Panc1 (cell line): ENCODE measurements around the gene CCDC185. TPM values are rescaled to one million over a fixed set of nuclear protein-coding genes. Genes with fewer than 3 reads are reported as not detected.

Experiments
- ATAC-seq: fragments of 200-7000 bp; cut with Tn5 transposase; 2 replicates; pipeline ENCODE4 v1.9.1; 2020; ENCODE audit warnings: mild to moderate bottlenecking, moderate library complexity
- BruUV-seq: library from RNA; stranded (reverse); fragments of 400-500 nt; replicated peaks from 2 replicates; lab custom pipeline; 2021; lab: Mats Ljungman, UMichigan
- CTCF ChIA-PET: fragments of 300-600 bp; sonication (Branson Sonifier 250); formaldehyde crosslinking; loops from one replicate; lab custom pipeline; 2022; ENCODE audit warnings: antibody characterized with exemption; lab: Charles Lee
- POLR2A ChIA-PET: fragments of 300-600 bp; sonication (Branson Sonifier 250); formaldehyde crosslinking; loops from one replicate; lab custom pipeline; 2022; ENCODE audit warnings: antibody characterized with exemption; lab: Charles Lee
- DNase-seq: peaks from one replicate; pipeline ENCODE4 v3.0.0-alpha.2; 2010; ENCODE audit warnings: low read depth, low spot score
- H3K27ac ChIP-seq: 2 replicates; pipeline ENCODE4 v1.5.1; 2011; ENCODE audit warnings: mild to moderate bottlenecking, low read length, inconsistent platforms
- H3K27me3 ChIP-seq: fragments of 200-500 bp; sonication (Bioruptor generic); 2 replicates; pipeline ENCODE4 v1.6.0; 2014; ENCODE audit warnings: low read length, inconsistent platforms; ENCODE audit not compliant: control insufficient read depth, insufficient read depth
- H3K36me3 ChIP-seq: fragments of 200-500 bp; sonication (Bioruptor generic); 2 replicates; pipeline ENCODE4 v1.5.1; 2014; ENCODE audit warnings: inconsistent platforms, mild to moderate bottlenecking, low read length, moderate library complexity; ENCODE audit not compliant: control insufficient read depth, insufficient read depth
- H3K4me1 ChIP-seq: 2 replicates; pipeline ENCODE4 v1.5.1; 2011; ENCODE audit warnings: inconsistent platforms, mild to moderate bottlenecking, low read length, moderate library complexity; ENCODE audit not compliant: control insufficient read depth, insufficient read depth
- H3K4me3 ChIP-seq, 2 experiments: 2 replicates each; pipeline ENCODE4 v1.5.1; 2011 to 2012; ENCODE audit warnings: low read depth in 2 of 2, low read length in 2 of 2, mild to moderate bottlenecking in 2 of 2, inconsistent platforms in 1 of 2, moderate library complexity in 1 of 2
- H3K9me3 ChIP-seq: fragments of 200-500 bp; sonication (Bioruptor generic); 2 replicates; pipeline ENCODE4 v1.5.1; 2014; ENCODE audit warnings: low read depth, mild to moderate bottlenecking, inconsistent platforms, low read length, moderate library complexity; ENCODE audit not compliant: control insufficient read depth, insufficient read depth
- POLR2AphosphoS5 ChIP-seq: IDR thresholded peaks from 2 replicates; pipeline ENCODE4 v1.6.1; 2012; ENCODE audit warnings: mild to moderate bottlenecking, low read depth, low read length, moderate library complexity
- SIN3A ChIP-seq: IDR thresholded peaks from 2 replicates; pipeline ENCODE4 v1.6.1; 2012; ENCODE audit warnings: low read depth, mild to moderate bottlenecking, low read length, moderate library complexity, borderline replicate concordance; ENCODE audit not compliant: insufficient read depth
- TCF7L2 ChIP-seq: IDR thresholded peaks from 2 replicates; pipeline ENCODE4 v1.6.1; 2011; ENCODE audit warnings: mild to moderate bottlenecking, low read depth, low read length, inconsistent platforms
- in situ Hi-C: cut with HindIII; loops from 2 replicates; pipeline ENCODE4 v1.10.0; 2016; ENCODE audit warnings: low sequenced_read_pairs, low pct_unique_long_range_greater_than_20kb
- intact Hi-C: fragments of 100-400 bp; cut with micrococcal nuclease; formaldehyde crosslinking; loops from one replicate; pipeline ENCODE4 v1.10.0; 2022; ENCODE audit not compliant: unreplicated experiment
- total RNA-seq: library from RNA; stranded (reverse); gene quantifications from one replicate; pipeline ENCODE4 v1.2.1, GENCODE V29; 2021; ENCODE audit not compliant: unreplicated experiment
- TF ChIP-seq, protein P1 (sequence below), 2 experiments: IDR thresholded peaks; 2 replicates each; pipeline ENCODE4 v1.6.1; 2011 to 2012; ENCODE audit warnings: low read depth in 2 of 2, control low read depth in 1 of 2, low read length in 1 of 2, mild to moderate bottlenecking in 1 of 2, moderate library complexity in 1 of 2; ENCODE audit not compliant: insufficient read depth in 1 of 2
- TF ChIP-seq, protein P2 (sequence below): fragments of 450-650 bp; IDR thresholded peaks from 2 replicates; pipeline ENCODE4 v1.5.1; 2017; ENCODE audit warnings: mild to moderate bottlenecking

The CCDC185 gene
- total RNA-seq, 1 experiment from 2014 or later, result not detected

DNA sequence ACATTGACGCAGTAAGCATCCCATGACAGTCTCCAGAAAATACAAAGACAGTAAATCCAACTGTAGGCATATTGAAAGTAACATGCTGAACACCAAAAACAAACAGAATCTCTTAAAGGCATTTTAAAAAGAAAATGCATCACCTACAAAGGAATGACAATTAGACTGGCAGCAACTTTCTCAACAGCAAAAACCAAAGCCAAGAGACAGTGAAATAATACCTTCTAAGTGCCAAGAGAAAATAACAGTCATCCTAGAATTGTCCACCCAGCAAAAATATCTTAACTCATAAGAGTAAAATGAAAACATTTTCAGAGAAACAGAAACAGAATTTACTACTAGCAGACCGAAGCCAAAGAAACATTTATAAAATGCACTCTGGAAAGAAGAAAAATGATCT lies 20.0 kb downstream of the CCDC185 start:
- no peaks in the 10 kb centered on the region for H3K9me3 ChIP-seq
- no peaks in the 10 kb centered on the region for H3K4me1 ChIP-seq
- H3K27me3 ChIP-seq, result peaks cover 10% of the 10 kb centered on the region
- no peak overlapping the region for H3K4me3 ChIP-seq
- no peak for ATAC-seq
- DNase-seq, result no peak
- no peak for TF ChIP-seq POLR2AphosphoS5
- TF ChIP-seq, protein P1, sequence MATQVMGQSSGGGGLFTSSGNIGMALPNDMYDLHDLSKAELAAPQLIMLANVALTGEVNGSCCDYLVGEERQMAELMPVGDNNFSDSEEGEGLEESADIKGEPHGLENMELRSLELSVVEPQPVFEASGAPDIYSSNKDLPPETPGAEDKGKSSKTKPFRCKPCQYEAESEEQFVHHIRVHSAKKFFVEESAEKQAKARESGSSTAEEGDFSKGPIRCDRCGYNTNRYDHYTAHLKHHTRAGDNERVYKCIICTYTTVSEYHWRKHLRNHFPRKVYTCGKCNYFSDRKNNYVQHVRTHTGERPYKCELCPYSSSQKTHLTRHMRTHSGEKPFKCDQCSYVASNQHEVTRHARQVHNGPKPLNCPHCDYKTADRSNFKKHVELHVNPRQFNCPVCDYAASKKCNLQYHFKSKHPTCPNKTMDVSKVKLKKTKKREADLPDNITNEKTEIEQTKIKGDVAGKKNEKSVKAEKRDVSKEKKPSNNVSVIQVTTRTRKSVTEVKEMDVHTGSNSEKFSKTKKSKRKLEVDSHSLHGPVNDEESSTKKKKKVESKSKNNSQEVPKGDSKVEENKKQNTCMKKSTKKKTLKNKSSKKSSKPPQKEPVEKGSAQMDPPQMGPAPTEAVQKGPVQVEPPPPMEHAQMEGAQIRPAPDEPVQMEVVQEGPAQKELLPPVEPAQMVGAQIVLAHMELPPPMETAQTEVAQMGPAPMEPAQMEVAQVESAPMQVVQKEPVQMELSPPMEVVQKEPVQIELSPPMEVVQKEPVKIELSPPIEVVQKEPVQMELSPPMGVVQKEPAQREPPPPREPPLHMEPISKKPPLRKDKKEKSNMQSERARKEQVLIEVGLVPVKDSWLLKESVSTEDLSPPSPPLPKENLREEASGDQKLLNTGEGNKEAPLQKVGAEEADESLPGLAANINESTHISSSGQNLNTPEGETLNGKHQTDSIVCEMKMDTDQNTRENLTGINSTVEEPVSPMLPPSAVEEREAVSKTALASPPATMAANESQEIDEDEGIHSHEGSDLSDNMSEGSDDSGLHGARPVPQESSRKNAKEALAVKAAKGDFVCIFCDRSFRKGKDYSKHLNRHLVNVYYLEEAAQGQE (IDR thresholded peaks at IDR 0.05; ENCODE audit: insufficient read depth in 1 of 2, low read depth in 2 of 2, low read length in 1 of 2), result no peak
- TF ChIP-seq SIN3A, result no peak
- TF ChIP-seq, protein P2, sequence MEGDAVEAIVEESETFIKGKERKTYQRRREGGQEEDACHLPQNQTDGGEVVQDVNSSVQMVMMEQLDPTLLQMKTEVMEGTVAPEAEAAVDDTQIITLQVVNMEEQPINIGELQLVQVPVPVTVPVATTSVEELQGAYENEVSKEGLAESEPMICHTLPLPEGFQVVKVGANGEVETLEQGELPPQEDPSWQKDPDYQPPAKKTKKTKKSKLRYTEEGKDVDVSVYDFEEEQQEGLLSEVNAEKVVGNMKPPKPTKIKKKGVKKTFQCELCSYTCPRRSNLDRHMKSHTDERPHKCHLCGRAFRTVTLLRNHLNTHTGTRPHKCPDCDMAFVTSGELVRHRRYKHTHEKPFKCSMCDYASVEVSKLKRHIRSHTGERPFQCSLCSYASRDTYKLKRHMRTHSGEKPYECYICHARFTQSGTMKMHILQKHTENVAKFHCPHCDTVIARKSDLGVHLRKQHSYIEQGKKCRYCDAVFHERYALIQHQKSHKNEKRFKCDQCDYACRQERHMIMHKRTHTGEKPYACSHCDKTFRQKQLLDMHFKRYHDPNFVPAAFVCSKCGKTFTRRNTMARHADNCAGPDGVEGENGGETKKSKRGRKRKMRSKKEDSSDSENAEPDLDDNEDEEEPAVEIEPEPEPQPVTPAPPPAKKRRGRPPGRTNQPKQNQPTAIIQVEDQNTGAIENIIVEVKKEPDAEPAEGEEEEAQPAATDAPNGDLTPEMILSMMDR, result no peak
- TF ChIP-seq TCF7L2, result no peak
- no TSS peak for BruUV-seq
- H3K27ac ChIP-seq, result no peak overlapping the region
- intact Hi-C loops (no loop called here), in situ Hi-C loops (no loop called here)
- no peaks in the 10 kb centered on the region for H3K36me3 ChIP-seq
- ChIA-PET CTCF (no interaction called here), POLR2A (no interaction called here)

DNA sequence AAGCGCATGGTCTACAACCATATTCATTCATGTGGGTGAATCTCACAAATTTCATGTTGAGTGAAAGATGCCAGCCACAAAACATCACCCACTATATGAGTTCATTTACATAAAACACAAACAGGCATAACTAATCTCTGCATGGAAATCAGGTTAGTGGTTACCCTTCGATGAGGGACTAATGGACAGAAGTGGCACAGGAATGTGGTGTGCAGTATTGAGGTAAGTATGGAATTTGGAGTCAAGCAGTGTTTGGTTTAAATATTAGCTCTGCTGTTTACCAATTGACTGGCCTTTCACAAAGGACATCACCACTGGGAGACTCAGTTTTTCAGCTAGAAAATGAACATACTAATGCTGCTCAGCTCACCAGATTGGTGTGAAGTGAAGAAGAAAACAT lies 24.2 kb downstream of the CCDC185 start:
- BruUV-seq, result no TSS peak
- H3K4me1 ChIP-seq, result no peaks in the 10 kb centered on the region
- no peaks in the 10 kb centered on the region for H3K36me3 ChIP-seq
- no peak overlapping the region for H3K27ac ChIP-seq
- ChIA-PET POLR2A (no interaction called here), CTCF (no interaction called here)
- ATAC-seq (no peak), DNase-seq (no peak)
- in situ Hi-C loops (no loop called here), intact Hi-C loops (no loop called here)
- TF ChIP-seq, protein P2, result no peak
- TF ChIP-seq POLR2AphosphoS5 (no peak), SIN3A (no peak), TCF7L2 (no peak)
- TF ChIP-seq, protein P1 (IDR thresholded peaks at IDR 0.05; ENCODE audit: insufficient read depth in 1 of 2, low read depth in 2 of 2, low read length in 1 of 2), result no peak
- peaks cover 8% of the 10 kb centered on the region for H3K27me3 ChIP-seq
- no peak overlapping the region for H3K4me3 ChIP-seq
- H3K9me3 ChIP-seq, result no peaks in the 10 kb centered on the region
